Type B pancreatic cell (in vitro differentiated cells): Measurements from ENCODE around the gene PRPF40A. TPM values are rescaled to one million over a fixed set of nuclear protein-coding genes. Genes with fewer than 3 reads are reported as not detected.

Experiments used
- DNase-seq: peaks from one replicate; pipeline ENCODE4 v3.0.0; 2021; ENCODE audit warnings: mixed read lengths; ENCODE audit not compliant: unreplicated experiment; ENCODE audit errors: extremely low spot score
- H3K27ac Mint-ChIP-seq: 2 replicates; pipeline ENCODE4 v1.8.0; 2021; ENCODE audit warnings: mild to moderate bottlenecking, mixed read lengths
- H3K27me3 Mint-ChIP-seq: 2 replicates; pipeline ENCODE4 v1.8.0; 2021; ENCODE audit warnings: mixed read lengths
- H3K36me3 Mint-ChIP-seq: 2 replicates; pipeline ENCODE4 v1.8.0; 2021; ENCODE audit warnings: mixed read lengths
- H3K4me1 Mint-ChIP-seq: one replicate; pipeline ENCODE4 v1.8.0; 2021; ENCODE audit warnings: mixed read lengths; ENCODE audit not compliant: unreplicated experiment
- H3K4me3 Mint-ChIP-seq: 2 replicates; pipeline ENCODE4 v1.8.0; 2021; ENCODE audit warnings: mild to moderate bottlenecking, mixed read lengths
- H3K9me3 Mint-ChIP-seq: 2 replicates; pipeline ENCODE4 v1.8.0; 2021; ENCODE audit warnings: mixed read lengths
- CTCF ChIP-seq: fragments of 200-600 bp; sonication (generic); conservative IDR thresholded peaks from 2 replicates; pipeline ENCODE4 v1.5.0; 2021; ENCODE audit warnings: antibody characterized with exemption, mild to moderate bottlenecking
- total RNA-seq: library from RNA; stranded (reverse); gene quantifications from 2 replicates; pipeline ENCODE4 v1.2.1, GENCODE V29; 2021; ENCODE audit warnings: low replicate concordance

Gene PRPF40A
- total RNA-seq, 1 donor from 2014 or later: 119 TPM

- Mint-ChIP-seq H3K4me3 (no peak overlapping the region), H3K36me3 (peaks cover 10% of the 10 kb centered on the region), H3K27ac (no peak overlapping the region), H3K9me3 (no peaks in the 10 kb centered on the region), H3K27me3 (no peaks in the 10 kb centered on the region), H3K4me1 (peaks cover 5% of the 10 kb centered on the region)
- no peak for TF ChIP-seq CTCF
- DNase-seq: no peak
Observed at GRCh38 chr2:152695763-152696162, 21.5 kb downstream of the PRPF40A start.

GRCh38 chr2:152694161-152694661, 23.1 kb downstream of the PRPF40A start:
- TF ChIP-seq CTCF: no peak
- Mint-ChIP-seq H3K27me3 (no peaks in the 10 kb centered on the region), H3K4me1 (no peaks in the 10 kb centered on the region), H3K9me3 (no peaks in the 10 kb centered on the region), H3K36me3 (peaks cover 7% of the 10 kb centered on the region), H3K27ac (no peak overlapping the region), H3K4me3 (no peak overlapping the region)
- DNase-seq: no peak

- no peaks in the 10 kb centered on the region for H3K27me3 Mint-ChIP-seq
- H3K27ac Mint-ChIP-seq: no peak overlapping the region
- H3K4me1 Mint-ChIP-seq: no peaks in the 10 kb centered on the region
- no peak overlapping the region for H3K4me3 Mint-ChIP-seq
- no peaks in the 10 kb centered on the region for H3K9me3 Mint-ChIP-seq
- no peak for DNase-seq
- peaks cover 10% of the 10 kb centered on the region for H3K36me3 Mint-ChIP-seq
- no peak for TF ChIP-seq CTCF
Observed at GRCh38 chr2:152693033-152693432, 24.2 kb downstream of the PRPF40A start.

GRCh38 chr2:152686321-152686720, 30.9 kb downstream of the PRPF40A start:
- Mint-ChIP-seq H3K27me3 (no peaks in the 10 kb centered on the region), H3K27ac (no peak overlapping the region), H3K36me3 (peaks cover 35% of the 10 kb centered on the region), H3K4me1 (no peaks in the 10 kb centered on the region), H3K4me3 (no peak overlapping the region), H3K9me3 (no peaks in the 10 kb centered on the region)
- DNase-seq: no peak
- no peak for TF ChIP-seq CTCF

- H3K9me3 Mint-ChIP-seq: no peaks in the 10 kb centered on the region
- no peak overlapping the region for H3K27ac Mint-ChIP-seq
- no peaks in the 10 kb centered on the region for H3K4me1 Mint-ChIP-seq
- TF ChIP-seq CTCF: no peak
- H3K27me3 Mint-ChIP-seq: no peaks in the 10 kb centered on the region
- H3K4me3 Mint-ChIP-seq: no peak overlapping the region
- no peak for DNase-seq
- peaks cover 43% of the 10 kb centered on the region for H3K36me3 Mint-ChIP-seq
Observed at GRCh38 chr2:152683400-152683799, 33.9 kb downstream of the PRPF40A start.

- Mint-ChIP-seq H3K9me3 (no peaks in the 10 kb centered on the region), H3K27ac (no peak overlapping the region), H3K4me3 (no peak overlapping the region), H3K36me3 (peaks cover 41% of the 10 kb centered on the region), H3K4me1 (no peaks in the 10 kb centered on the region), H3K27me3 (no peaks in the 10 kb centered on the region)
- no peak for DNase-seq
- TF ChIP-seq CTCF: peak; percentile 41
Observed at GRCh38 chr2:152682663-152683062, 34.6 kb downstream of the PRPF40A start.
